Measurements from ENCODE around the gene DHDDS.

DHDDS gene

DNA sequence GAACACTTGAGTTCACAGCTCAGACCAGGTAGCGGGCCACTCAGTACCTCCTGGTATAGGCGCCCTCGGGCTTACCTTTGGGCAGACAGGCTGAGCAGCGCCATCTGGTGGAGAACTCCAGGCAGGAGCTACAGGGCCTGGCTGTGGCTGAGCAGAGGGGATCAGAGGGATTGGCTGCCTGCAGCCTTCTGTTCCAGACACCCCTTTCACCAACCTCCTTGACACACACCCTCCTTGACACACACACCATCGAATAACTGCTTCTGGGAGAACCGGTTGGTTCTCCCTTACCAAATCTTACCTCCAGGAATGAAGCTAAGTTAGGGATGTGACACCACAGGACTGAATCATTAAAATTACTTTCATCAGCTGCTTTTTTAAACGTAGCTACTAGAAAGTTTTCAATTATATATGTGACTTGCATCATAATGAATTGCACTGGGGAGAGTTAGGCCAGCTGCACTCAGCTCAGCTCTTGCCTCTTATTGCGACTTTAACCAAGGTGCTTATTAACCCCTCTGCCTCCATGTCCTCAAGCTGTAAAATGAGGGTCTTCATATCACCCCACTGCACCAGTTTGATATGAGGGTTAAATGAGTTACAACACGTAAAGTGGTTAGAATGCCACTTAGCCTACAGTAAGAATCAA, 14.9 kb upstream of the DHDDS start:
- DNase-seq (ENCODE audit: low read depth, low spot score): peak; percentile 55
- in situ Hi-C loops (cut with HindIII; ENCODE audit: low sequenced_read_pairs): no loop called here
- TF ChIP-seq, protein P1, sequence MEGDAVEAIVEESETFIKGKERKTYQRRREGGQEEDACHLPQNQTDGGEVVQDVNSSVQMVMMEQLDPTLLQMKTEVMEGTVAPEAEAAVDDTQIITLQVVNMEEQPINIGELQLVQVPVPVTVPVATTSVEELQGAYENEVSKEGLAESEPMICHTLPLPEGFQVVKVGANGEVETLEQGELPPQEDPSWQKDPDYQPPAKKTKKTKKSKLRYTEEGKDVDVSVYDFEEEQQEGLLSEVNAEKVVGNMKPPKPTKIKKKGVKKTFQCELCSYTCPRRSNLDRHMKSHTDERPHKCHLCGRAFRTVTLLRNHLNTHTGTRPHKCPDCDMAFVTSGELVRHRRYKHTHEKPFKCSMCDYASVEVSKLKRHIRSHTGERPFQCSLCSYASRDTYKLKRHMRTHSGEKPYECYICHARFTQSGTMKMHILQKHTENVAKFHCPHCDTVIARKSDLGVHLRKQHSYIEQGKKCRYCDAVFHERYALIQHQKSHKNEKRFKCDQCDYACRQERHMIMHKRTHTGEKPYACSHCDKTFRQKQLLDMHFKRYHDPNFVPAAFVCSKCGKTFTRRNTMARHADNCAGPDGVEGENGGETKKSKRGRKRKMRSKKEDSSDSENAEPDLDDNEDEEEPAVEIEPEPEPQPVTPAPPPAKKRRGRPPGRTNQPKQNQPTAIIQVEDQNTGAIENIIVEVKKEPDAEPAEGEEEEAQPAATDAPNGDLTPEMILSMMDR (IDR thresholded peaks at IDR 0.05; ENCODE audit: low read depth, low read length): peak; percentile 98
- no peak overlapping the region for H3K4me3 ChIP-seq (ENCODE audit: low read depth, low read length)

DNA sequence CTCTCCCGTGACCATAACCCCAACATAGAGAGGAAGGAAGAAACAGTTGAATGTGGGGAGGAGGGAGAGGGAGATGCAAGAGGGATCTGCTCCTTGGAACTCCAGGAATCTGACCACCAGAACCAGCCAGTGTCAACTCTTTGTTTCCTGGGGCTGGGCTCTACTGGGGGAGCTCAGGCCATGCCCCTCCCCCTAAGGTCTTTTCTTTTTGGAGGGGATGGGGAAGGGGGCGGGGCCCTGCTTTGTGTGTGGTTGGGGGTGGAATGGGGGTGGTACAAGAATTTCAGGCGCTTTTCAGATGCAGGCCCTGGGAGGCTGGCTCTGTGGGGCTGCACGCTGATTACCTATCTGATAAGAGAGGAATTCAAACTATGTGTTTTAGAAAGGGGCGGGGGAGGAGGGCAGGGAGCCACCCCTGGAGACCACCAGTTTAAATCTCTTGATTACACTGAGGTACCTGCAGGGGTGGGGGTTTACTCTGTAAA, 13.2 kb upstream of the DHDDS start:
- TF ChIP-seq, protein P1 (IDR thresholded peaks at IDR 0.05; ENCODE audit: low read depth, low read length): no peak
- no peak for DNase-seq (ENCODE audit: low read depth, low spot score)
- in situ Hi-C loops (cut with HindIII; ENCODE audit: low sequenced_read_pairs): no loop called here
- no peak overlapping the region for H3K4me3 ChIP-seq (ENCODE audit: low read depth, low read length)

DNA sequence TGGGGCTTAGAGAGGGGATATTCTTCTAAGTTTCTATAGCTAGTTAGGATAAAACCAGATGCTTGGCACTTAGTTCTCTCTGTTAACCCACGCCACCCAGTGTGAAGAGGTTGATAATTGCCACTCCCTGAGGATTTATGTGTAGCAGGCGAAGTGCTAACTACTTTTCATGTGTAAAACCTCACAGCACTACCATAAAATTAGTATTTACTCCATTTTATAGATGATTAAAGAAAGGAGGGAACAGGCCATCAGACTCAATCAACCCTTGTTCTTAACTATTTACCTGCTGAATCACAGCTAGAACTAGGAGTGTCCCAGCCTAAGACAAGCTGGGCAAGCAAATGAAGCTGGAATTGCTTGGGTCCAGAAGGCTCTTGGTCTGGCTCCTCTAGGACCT, 12.6 kb upstream of the DHDDS start:
- no peak for DNase-seq (ENCODE audit: low read depth, low spot score)
- TF ChIP-seq, protein P1 (IDR thresholded peaks at IDR 0.05; ENCODE audit: low read depth, low read length): no peak
- in situ Hi-C loops (cut with HindIII; ENCODE audit: low sequenced_read_pairs): no loop called here
- H3K4me3 ChIP-seq (ENCODE audit: low read depth, low read length): no peak overlapping the region

DNA sequence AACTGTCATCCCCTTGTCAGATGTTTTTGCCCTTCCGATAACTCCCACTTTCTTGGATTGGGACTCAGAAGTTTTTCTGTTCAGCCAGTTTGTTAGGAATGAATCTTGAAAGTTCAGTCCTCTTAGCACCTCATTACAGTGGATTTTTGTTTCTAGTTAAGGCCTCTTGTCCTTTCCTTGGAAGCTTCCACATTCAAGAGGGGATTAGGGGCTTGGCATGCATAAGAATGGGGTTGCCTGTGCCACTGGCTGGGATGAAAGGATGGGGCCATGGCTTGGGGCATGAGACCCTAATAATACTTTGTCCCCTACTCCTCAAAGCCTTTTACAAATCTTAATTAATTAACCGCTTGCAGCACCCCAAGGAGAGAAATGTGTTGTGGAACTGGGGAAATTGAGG, 2.4 kb upstream of the DHDDS start:
- in situ Hi-C loops (cut with HindIII; ENCODE audit: low sequenced_read_pairs): no loop called here
- no peak overlapping the region for H3K4me3 ChIP-seq (ENCODE audit: low read depth, low read length)
- no peak for DNase-seq (ENCODE audit: low read depth, low spot score)
- TF ChIP-seq, protein P1 (IDR thresholded peaks at IDR 0.05; ENCODE audit: low read depth, low read length): no peak

DNA sequence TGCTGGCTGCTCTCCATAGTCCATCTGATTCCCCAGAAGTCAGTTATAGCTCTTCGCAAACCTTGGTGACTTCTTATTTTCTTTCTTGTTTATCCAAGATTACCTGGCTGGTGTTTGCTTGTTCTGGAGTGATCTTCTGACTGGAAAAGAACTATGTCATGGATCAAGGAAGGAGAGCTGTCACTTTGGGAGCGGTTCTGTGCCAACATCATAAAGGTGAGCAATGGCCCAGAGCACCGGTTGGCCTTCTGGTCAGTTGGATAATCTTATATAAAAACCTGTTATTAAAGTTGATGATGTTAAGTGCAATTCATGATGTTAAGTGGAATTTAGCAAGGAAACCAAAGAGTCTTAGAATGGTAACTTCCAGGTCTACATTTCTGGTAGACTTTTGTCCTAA, 672 bp downstream of the DHDDS start:
- no peak for DNase-seq (ENCODE audit: low read depth, low spot score)
- TF ChIP-seq, protein P1 (IDR thresholded peaks at IDR 0.05; ENCODE audit: low read depth, low read length): no peak
- peak overlapping the region; percentile 74 for H3K4me3 ChIP-seq (ENCODE audit: low read depth, low read length)
- in situ Hi-C loops (cut with HindIII; ENCODE audit: low sequenced_read_pairs): no loop called here

DNA sequence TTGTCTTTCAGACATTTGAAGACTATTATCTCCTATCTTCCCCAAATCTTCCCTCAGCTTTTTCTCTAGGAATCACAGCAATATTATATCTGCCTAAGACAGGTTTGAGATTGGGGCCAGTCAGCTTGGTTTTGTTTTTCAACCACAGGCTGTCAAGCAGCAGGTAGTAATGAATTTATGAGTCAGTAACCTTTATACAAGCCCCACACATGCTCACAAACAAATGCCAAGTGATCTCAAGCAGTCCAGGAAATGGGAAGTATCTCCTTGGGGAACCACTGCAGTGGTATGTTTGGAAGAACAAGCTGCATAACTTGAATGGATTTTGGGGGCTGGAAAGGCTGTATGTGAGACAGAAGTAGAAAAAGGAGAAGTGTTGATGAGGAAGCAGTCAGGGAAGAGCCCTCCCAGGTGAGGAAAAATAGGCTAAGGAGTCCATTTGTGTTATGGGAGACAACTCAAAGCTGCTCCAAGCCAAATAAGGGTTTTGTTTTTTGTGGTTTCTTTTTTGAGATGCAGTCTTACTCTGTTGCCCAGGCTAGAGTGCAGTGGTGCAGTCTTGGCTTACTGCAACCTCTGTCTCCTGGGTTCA, 2.1 kb downstream of the DHDDS start:
- no peak overlapping the region for H3K4me3 ChIP-seq (ENCODE audit: low read depth, low read length)
- TF ChIP-seq, protein P1 (IDR thresholded peaks at IDR 0.05; ENCODE audit: low read depth, low read length): no peak
- DNase-seq (ENCODE audit: low read depth, low spot score): no peak
- in situ Hi-C loops (cut with HindIII; ENCODE audit: low sequenced_read_pairs): no loop called here

Data from astrocyte of the spinal cord (primary cell).